GM12892 (cell line): ENCODE results near the gene TMEM213.

Experiments
- POLR2A ChIP-seq: IDR thresholded peaks from 2 replicates; pipeline ENCODE4 v1.6.1; 2011; ENCODE audit warnings: low read depth, low read length, control low read depth
- POLR2AphosphoS5 ChIP-seq: IDR thresholded peaks from 2 replicates; pipeline ENCODE4 v1.6.1; 2011; ENCODE audit warnings: low read depth, low read length, control low read depth
- TAF1 ChIP-seq: IDR thresholded peaks from 2 replicates; pipeline ENCODE4 v1.6.1; 2011; ENCODE audit warnings: low read depth, mild to moderate bottlenecking, control low read depth, low read length, borderline replicate concordance

GRCh38 chr7:138868711-138869110 is 70.9 kb downstream of the TMEM213 start:
- TF ChIP-seq POLR2A (no peak), TAF1 (no peak), POLR2AphosphoS5 (no peak)
